ENCODE data around the gene CTBP2. TPM values are rescaled to one million over a fixed set of nuclear protein-coding genes. Genes with fewer than 3 reads are reported as not detected.

The CTBP2 gene
- 66.0 and 83.1 TPM in 2 replicates for total RNA-seq

GRCh38 chr10:125159932-125160855 is at the start of gene CTBP2:
Gene CTBP2 (minus strand): TSS chr10:125160563.

DNA sequence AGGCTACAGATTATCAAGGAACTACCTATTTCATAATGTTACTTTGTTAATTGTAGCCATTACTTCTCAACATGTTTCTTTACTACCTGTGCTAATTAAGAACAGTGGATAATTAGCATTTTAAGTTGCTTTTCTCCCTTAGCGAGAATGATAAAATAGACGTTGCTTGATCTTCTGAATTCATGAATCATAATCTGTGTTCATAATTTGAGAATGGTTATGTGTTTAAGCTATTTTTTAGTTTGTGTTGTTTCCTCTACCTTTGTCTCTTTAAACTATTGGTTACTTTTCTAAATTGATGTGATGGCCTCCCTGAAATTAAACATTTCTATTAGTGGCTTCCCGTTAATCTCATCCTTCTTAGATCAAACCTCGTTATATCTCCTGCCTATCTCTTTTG is 218.5 kb downstream of the CTBP2 start, which contains the start of gene ZRANB1:
TSS of gene ZRANB1 (plus strand) at position 301 of the 400 bp plus-strand sequence. CDS start 371 bp downstream, outside the sequence.

Other genes starting within 250 kb of the CTBP2 start
- gene ZRANB1, start 218.4 kb downstream of the CTBP2 start, total RNA-seq, result 8.7 and 10.4 TPM in 2 replicates

Data from airway epithelial cell (primary cell).